ENCODE data around the gene PDSS1.
"Not testable (repeated sequence)": the region's sequence is repeated elsewhere in the genome, so short reads cannot be mapped to it uniquely, and the experiment has no call there.

The PDSS1 gene, protein sequence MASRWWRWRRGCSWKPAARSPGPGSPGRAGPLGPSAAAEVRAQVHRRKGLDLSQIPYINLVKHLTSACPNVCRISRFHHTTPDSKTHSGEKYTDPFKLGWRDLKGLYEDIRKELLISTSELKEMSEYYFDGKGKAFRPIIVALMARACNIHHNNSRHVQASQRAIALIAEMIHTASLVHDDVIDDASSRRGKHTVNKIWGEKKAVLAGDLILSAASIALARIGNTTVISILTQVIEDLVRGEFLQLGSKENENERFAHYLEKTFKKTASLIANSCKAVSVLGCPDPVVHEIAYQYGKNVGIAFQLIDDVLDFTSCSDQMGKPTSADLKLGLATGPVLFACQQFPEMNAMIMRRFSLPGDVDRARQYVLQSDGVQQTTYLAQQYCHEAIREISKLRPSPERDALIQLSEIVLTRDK

DNA sequence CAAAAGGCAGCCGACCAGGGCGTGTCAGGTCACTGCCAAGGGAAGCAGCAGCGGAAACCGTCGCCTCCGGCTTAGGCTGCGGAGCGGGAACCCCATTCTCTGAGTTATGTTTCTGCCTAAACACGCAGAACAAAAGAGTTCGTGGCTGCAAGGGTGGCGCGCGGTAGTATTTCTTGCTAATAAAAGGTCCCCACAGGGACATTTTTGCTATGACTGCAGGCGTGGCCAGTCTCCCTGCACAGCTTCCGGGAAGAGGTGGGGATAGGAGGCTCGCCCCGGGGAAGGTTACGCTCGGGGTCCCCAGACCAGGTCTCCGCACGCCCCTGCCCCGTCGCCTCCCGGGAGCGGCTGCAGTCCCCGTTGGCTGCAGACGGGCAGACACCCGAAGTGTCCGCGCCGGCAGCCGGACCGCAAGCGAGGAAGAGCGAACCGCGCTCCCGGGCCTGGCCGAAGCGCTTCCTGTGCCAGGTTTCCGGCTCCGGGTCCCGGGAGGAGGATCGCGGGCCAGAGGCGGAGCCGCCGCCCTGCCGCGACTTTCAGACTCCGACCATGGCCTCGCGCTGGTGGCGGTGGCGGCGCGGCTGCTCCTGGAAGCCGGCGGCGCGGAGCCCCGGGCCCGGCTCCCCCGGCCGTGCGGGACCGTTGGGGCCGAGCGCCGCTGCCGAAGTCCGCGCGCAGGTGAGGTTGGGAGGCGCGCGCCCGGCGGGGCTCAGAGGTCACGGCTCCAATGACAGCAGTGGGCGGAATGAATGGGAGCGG, at the start of gene PDSS1:
TSS of gene PDSS1 (plus strand) at position 539 of the 759 bp plus-strand sequence. CDS start at position 550, 11 bp downstream.
- DNase-seq, result peak; percentile 66

DNA sequence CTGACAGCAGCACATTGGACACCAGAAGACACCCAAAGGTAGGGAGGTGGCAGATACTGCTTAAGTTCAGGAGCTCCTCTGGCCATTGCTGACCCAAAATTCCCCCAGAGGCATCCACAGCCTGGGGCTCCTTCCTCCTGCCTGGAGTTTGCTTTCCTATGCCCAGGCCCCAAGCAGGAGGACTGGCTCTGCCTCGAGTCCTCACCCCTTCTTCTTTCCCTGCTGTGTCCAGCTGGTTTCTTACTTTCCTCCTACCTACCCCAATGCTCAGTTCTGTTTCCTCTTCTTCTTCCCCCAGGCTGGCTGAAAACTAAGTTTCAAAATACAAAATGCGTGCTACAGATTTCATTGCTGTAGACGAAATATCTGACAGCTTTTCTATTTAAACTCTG, 49.3 kb upstream of the PDSS1 start:
- DNase-seq, result not testable (repeated sequence)

DNA sequence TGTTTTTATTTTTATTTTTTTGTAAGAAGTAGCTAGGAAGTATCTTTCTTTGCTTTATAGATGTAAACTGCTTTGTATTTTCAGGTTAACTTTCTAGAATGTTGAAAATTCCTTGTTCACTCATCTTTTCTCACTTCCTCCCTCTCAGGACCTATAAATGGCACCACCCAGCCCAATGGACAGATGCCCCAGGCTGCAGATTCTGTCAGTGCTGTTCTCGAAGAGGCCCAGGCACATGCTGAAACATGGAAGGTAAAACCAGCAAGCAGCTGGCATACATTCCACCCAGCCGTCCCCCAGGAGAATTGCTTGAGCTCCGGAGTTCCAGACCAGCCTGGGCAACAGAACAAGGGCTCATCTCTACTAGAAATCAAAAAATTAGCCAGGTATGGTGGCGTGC, 47.1 kb upstream of the PDSS1 start:
- DNase-seq, result no peak

DNA sequence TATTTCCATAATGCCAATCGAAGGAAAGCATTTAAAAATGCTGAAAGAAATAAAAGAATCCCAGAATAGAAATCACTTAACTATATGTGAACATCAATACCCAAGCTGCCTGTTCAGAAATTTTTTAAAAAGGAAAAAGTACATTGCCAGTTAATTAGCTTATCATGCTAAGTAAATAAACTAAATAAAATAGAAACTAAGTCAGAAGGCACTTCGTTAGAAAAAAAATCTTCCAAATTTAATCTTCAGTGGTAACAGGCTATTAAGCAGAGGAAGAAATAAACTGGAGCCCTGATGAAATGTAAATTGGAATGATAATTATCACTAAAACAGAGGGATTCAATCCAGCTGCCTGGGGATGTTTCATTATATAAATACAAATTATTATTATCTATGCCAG, 46.0 kb upstream of the PDSS1 start:
- not testable (repeated sequence) for DNase-seq

DNA sequence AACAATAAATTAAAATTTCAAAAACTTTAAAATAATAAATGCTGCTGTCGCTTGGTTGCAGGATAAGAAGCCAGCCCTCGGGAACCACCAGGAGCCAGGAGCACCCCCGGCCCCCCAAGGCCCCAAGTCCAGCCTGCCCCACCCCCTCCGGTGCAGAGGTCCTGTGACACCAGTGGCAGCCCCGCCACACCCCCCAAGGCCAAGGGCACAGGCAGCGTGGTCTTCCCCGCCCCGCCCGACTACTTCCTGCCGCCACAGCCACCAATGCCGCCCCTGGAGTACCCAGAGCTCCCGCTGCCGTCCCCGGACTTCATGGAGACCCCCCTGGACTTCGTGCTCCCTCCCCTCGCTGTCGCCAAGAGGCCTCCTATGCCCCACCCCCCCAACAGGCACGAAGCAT, 44.5 kb upstream of the PDSS1 start:
- no peak for DNase-seq

DNA sequence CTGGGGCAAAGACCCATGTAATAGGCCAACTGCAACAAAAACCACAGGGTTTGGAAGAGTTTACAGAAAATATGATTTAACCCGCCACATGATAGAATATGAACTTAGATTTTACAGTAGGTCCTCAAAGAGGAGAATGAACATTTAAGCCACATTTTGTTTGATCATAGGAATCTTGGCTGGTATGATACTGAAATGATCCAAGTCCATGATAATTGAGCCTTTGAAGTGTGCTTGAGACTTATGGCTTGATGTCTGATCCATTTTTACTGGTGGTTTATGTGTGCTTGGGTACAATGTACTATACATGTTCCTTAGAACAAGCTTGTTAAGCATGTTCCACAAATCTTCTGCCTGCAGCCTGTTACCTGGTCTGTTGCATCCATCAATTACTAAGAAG, 41.8 kb upstream of the PDSS1 start:
- no peak for DNase-seq

DNA sequence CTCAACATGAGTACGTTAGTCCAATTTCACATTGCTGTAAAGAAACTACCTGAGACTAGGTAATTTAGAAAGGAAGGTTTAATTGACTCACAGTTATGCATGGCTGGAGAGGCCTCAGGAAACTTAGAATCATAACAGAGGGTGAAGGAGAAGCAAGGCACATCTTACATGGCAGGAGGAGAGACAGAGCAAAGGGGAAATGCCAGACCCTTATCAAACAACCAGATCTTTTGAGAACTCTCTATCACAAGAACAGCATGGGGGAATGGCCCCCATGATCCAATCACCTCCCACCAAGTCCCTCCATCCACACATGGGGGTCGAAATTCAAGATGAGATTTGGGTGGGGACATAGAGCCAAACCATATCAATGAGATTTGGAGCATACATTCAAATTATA, 34.6 kb upstream of the PDSS1 start:
- DNase-seq, result no peak

DNA sequence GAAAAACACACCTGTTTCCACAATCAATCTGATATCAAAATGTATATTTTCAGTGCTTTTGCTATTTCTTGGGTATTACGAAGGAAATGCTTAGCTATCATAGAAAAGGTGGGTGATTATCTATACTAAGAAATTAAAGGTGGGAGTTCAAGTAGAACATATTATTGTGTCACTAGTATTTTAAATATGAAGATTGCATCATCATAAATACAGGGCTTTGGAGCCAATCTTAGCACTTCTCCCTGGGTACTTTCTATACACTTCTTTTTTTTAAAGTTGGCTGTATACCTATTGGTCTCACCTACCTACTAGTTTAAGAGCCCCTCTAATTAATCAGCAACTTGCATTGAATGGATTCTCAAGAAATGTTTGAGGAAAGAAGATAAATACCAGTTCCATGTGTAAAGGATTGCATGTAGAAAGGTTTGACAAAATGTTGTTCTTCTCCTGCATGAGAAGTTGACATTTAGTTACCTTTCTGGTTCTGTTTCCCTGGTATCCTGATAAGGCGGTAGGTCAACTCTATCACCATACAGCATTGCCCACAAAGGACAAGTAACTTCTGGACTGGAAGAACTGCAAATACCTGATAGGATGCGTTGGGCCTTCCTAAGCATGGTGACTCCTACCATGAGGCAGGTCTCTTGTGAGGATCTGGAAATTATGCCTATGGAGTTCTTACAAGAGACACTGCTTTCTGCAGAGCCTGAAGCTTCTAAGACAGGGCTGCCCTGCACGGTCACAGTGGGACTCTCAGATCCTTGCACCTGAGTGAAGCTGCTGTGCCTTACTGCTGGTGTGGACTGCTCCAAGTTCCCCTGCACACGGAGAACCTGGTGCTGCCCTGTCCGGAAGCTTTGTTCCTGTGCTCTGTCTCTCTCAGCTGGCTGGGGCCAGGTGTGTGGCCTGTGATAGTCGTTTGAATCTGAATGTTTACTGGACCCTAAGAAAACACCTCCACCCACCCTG, 32.1 kb upstream of the PDSS1 start:
- no peak for DNase-seq

DNA sequence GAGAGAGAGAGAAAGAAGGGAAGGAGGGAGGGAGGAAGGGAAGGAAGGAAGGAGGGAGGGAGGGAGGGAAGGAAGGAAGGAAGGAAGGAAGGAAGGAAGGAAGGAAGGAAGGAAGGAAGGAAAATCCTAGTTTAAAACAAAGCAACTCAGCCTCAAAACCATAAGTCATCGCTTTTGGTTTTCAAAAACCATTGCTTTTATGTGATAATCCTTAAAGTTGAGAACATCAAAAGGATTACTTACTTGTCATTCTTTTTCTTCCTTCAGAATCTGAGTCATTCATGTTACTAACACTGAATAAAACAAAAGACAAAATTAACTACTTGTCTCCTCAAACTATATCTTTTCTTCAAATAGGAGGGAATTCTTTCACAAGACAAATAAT, 21.6 kb upstream of the PDSS1 start:
- DNase-seq, result no peak

DNA sequence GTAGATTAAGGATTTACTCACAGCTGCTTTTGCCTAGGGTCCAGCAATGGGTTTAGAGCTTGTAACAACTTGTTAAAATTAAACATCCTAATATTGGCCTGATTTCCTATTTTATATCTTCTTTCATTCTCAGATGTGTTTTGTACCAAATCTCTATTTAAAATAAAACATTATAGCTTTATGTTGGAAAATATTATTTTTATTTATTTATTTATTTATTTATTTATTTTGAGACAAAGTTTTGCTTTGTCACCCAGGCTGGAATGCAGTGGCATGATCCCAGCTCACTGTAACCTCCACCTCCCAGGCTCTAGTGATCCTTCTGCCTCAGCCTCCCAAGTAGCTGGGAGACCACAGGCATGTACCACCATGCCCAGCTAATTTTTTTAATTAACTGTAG, 17.9 kb upstream of the PDSS1 start:
- no peak for DNase-seq

DNA sequence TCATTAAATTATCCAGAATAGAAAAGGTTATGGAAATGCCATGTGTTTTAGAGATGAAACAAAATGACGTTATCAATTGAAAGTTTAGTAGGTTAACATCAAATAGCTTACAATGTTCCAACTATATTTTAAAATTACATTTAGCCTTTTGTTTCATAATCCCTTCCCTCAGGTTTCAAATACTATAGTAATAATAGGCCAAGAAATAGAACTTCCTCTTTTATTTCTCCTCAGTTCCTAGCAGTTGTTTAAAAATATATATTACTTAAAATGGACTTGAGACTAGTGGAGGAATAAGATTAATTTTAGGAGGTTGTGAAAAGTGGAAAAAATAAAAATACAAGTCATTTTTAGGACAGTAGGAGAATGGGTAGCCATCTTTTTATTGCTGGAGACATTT, 16.4 kb upstream of the PDSS1 start:
- no peak for DNase-seq

DNA sequence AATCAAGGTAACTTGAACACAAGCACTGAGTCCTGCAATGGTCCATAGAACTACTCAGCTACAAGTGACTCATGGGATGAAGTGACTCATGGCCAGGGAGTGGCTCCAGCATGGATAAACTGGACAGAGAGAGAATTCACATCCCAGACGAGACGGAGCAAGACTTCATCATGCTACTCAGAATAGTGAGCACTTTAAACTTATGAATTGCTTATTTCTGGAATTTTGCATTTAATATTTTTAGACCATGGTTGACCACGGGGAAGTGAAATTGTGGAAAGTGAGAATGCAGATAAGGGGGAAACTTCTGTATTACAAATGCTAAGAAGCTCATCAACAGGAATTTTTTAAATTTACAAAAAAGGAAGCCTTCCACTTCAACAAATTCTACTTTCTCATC, 15.5 kb upstream of the PDSS1 start:
- not testable (repeated sequence) for DNase-seq

DNA sequence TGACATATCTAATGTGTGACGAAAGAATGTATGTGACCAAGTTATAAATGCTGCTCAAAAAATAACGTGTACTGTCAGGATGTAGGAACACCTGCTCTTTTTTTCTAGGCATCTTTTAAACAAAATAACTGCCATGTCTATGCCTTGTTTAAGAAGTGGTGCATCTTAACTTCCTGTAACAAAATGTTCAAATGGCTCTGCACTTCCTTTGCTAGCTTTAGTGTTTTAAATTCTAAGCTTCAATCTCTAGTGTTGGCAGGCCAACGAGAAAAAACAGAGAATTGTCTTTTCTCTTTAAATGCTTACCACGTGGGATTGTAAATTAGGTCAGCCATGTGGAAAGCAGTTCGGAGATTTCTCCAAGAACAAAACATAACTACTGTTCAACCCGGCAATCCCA, 14.6 kb upstream of the PDSS1 start:
- no peak for DNase-seq

DNA sequence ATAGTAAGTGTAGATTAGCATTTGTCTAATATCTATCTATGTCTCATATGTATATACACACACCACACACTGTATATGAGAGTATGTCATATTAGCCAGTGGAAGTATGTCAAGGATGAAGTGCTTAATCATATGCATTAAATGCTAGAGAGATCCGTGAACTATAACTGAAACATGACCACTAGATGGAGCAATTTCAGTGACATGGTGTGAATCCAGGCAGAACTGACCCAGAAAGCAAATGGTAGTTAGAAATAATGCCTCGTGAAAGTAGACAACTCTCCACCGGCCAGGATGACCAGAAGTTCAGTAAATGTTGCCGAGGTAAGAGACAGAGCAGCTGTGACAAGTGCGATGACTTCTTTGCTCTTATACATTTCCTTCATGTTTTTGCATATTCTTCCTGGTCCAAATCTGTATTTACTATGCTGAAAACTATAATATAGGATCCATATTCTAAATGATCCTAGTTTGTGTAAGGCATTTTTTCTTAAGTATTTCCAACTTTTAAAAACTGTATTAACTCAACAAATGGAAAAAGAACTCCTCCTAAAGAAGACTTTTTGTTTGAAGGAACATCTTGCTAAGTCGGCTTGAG, 12.7 kb upstream of the PDSS1 start:
- not testable (repeated sequence) for DNase-seq

DNA sequence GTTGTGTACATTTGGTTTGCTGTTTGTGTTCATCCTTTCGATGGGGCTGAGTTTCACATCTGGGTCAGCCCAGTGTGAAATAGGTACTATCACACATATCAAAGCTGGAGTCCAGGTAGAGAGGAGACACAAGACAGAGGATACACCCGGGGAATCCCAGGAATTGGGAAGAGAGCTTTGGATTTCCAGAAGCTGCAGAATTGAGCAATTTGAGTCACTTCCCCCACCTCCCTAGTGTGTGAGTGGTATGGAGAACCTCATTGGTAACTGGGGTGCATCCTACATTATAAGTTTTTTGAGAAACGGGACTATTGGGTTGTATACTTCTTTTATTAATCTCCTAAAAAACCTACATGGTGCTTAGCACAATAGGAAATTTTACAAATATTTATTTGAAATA, 12.1 kb upstream of the PDSS1 start:
- DNase-seq, result no peak

DNA sequence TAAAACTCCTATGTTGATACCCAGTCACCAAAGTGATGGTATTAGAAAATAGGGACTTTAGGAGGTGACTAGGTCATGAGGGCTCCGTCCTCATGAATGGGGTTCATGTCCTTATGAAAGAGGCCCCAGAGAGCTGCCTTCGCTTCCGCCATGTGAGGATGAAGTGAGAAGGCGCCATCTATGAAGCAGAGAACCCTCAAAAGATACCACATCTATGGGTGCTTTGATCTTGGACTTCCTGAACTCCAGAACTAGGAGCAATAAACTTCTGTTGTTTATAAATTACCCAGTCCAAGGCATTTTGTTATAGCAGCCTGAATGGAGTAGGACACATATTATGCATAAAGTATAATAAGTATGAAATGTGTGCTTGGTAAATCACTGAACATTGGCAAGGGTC, 8.1 kb upstream of the PDSS1 start:
- DNase-seq, result no peak

DNA sequence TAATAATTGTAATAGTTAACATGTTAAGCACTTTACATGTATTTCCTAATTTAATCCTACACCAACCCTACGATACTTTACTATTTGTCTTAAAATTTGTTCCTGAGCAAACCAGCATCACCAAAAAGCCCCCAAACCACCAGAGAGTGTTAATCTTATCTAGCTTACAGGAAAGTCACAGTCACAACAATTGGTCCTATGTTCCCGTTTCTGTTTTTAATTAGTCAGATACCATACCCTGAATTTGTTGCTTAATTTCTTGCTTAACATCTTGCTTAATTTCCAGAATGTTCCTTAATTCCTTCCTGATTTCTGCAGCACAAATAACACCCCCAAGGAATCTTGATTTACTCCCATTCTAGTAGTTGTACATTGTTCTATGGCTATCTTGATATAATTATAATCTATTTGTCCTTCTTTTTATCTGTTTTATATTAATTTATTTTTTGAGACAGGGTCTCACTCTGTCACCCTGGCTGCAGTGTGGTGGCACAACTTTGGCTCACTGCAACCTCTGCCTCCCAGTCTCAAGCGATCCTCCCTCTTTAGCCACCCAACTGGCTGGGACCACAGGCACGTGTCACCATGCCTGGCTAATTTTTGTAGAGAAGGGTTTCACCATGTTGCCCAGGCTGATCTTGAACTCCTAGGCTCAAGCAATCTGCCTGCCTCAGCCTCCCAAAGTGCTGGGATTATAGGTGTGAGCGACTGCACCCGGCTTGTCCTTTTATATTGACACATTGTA, 6.6 kb upstream of the PDSS1 start:
- no peak for DNase-seq

DNA sequence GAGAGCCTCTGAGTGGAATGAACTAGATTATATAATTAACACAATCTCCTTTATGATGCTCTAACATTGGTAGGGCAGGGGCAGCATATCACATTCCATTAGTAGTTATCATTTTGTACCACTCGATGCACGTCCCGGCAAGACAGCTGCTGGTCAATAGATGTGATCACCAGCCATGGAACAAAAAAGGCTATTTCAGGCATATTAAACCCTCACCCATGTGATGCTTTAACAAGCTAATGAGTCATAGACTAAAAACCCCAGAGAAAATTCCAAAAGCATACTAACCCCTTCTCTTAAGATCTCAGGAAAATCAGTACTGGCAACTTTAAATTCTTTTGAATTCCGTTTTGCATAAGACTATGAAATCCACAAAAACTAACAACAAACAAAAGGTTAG, 3.0 kb upstream of the PDSS1 start:
- not testable (repeated sequence) for DNase-seq

DNA sequence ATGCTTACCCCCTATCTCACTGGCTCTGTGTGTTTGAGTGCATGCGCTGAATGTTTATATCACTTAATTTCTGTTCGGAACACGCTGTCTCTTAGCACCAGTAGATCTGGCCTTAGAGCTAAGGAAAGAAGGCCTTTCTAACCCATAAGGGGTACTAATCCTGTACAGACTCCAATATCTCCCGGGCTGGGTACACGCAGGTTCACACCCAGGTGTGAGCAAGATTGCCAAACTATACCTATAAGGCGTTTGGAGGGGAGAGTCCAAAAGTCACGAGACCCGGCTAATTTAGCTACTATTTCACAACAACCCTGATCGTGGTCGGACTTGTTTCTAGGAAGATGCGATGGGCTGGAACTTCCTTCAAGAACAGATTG, 727 bp upstream of the PDSS1 start:
- DNase-seq, result no peak

DNA sequence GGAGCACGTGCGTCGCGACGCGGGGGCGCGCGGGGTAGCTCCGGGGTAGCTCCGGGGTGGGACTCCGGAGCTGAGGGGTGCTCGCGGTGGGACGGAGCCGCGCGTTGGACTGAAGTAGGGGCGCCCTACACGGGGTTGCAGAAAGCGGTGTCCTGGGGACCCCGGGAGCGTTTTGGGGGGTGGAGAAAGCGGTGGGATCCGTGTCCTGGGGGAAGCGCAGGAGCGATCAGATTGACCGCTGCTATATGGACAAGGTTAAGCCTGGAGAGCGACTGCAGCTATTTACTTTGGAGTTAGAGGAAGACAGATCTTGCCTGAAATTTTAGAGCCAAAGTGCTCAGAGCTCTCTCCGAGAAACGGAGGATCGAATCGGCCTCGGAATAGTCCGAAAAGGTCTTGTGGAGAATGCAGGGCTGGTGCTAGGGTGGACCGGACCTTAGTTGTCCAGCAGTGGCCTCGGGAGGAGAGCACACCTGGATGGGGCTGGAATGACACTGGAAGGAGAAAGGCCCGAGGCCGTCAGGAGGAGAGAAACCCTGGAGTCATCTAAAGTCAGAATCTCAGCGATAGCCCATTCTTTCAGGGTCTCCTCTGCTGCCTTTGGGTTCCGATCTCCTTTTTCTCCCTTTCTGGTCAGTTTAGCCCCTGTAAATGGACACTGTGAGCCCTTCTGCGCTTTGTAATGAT, 564 bp downstream of the PDSS1 start:
- DNase-seq, result no peak

DNA sequence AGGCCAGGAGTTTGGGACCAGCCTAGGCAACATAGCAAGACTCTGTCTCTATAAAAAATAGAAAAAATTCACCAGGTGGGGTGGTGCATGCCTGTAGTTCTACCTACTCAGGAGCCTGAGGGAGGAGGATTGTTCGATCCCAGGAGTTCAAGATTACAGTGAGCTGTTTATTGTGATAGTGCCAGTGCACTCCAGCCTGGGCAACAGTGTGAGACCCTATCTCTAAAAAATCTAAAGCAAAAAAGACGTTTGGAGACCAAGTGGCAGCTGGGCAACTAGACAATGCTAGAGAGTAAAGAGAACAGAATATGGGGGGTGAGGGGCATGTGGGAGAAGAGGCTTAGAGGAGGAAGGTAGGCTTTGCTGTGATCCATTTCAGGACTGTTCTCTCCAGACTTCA, 1.4 kb downstream of the PDSS1 start:
- no peak for DNase-seq

DNA sequence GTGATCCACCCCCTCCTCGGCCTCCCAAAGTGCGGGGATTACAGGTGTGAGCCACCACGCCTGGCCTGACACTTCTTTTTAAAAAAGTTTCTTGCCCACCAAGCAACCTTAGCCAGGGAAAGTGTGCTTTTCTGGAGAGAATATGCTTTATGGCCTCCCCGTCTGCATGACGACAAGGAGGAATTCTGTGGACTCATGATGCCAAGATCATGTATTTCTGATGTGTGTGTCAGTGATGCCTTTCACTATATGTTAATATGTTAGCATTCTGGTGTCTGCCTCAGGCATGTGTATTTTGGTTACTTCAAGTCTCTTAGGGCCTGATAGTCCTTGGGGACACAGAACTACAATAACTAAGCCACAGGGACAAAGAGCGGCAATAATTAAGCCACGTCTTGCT, 2.1 kb downstream of the PDSS1 start:
- DNase-seq, result no peak
